Lung (tissue), 12 donors: ENCODE measurements around the gene DHCR7. TPM values are rescaled to one million over a fixed set of nuclear protein-coding genes. Genes with fewer than 3 reads are reported as not detected.

Experiments used
- ATAC-seq: fragments of 200-7000 bp; cut with Tn5 transposase; one replicate; pipeline ENCODE4 v1.9.1; 2020; ENCODE audit warnings: moderate number of reproducible peaks; ENCODE audit not compliant: insufficient read depth, low FRiP score
- DNase-seq, 3 donors: peaks; one replicate each; pipeline ENCODE4 v3.0.0-alpha.2; 2013 to 2017
- H3K27ac ChIP-seq, 2 donors: one replicate each; pipeline ENCODE4 v1.5.1; 2013; ENCODE audit warnings: mild to moderate bottlenecking in 2 of 2, moderate library complexity in 2 of 2, control low read depth in 1 of 2, inconsistent platforms in 1 of 2, low read depth in 1 of 2, low read length in 1 of 2
- H3K27me3 ChIP-seq, 3 donors: one replicate each; pipeline ENCODE4 v1.5.1; 2013; ENCODE audit warnings: low read length in 2 of 3; ENCODE audit not compliant: control insufficient read depth in 3 of 3, insufficient read depth in 3 of 3
- H3K36me3 ChIP-seq, 4 donors: one replicate each; pipeline ENCODE4 v1.5.1; 2013; ENCODE audit warnings: low read length in 4 of 4, mild to moderate bottlenecking in 1 of 4, moderate library complexity in 1 of 4; ENCODE audit not compliant: control insufficient read depth in 4 of 4, insufficient read depth in 4 of 4
- H3K4me1 ChIP-seq, 5 donors: one replicate each; pipeline ENCODE4 v1.5.1; 2013; ENCODE audit warnings: low read length in 5 of 5, mild to moderate bottlenecking in 2 of 5, moderate library complexity in 1 of 5; ENCODE audit not compliant: control insufficient read depth in 5 of 5, insufficient read depth in 5 of 5
- H3K4me3 ChIP-seq: one replicate; pipeline ENCODE4 v1.5.1; 2013; ENCODE audit warnings: mild to moderate bottlenecking, control low read depth, moderate library complexity
- H3K9ac ChIP-seq, 2 donors: one replicate each; pipeline ENCODE4 v1.5.1; 2013; ENCODE audit warnings: low read length in 2 of 2, control low read depth in 1 of 2; ENCODE audit not compliant: insufficient read depth in 1 of 2
- H3K9me3 ChIP-seq, 4 donors: one replicate each; pipeline ENCODE4 v1.5.1; 2013; ENCODE audit warnings: low read length in 3 of 4, mild to moderate bottlenecking in 1 of 4, moderate library complexity in 1 of 4; ENCODE audit not compliant: control insufficient read depth in 4 of 4, insufficient read depth in 3 of 4
- WGBS, 2 donors: extraction: QIAGEN DNeasy Blood & Tissue Kit; methylation state at CpG; one replicate each; pipeline ENCODE4 v1.1.7; 2013; 5-methylcytosine and 5-hydroxymethylcytosine counted together
- polyA plus RNA-seq, 2 donors: library from polyadenylated mRNA; stranded (reverse); fragments of 200-250 nt; gene quantifications; one replicate each; pipeline ENCODE4 v1.2.1, GENCODE V29; 2013
- total RNA-seq, 2 donors: library from RNA; depleted of rRNA in 1 of 2; stranded (reverse); fragments of >200 nt in 1 of 2; gene quantifications; one replicate each; pipeline ENCODE4 v1.2.1, GENCODE V29; 2014 to 2021
- TF ChIP-seq, protein P1 (sequence below): IDR thresholded peaks from 2 replicates; pipeline ENCODE4 v1.5.1; 2012; ENCODE audit warnings: mild to moderate bottlenecking; ENCODE audit errors: control extremely low read depth, extremely low read depth
- donor health status: control.
- donor health status: control.
- donor health status: Bipolar disorder and iron deficiency.
- donor health status: healthy.
- donor health status: DM: yes; HTN: yes; CAD: no.

Gene DHCR7
- total and polyA plus RNA-seq, 4 donors, result 41.2 to 138 (median 68.1) TPM

GRCh38 chr11:71463331-71464211 is 15.4 kb upstream of the DHCR7 start:
- DNase-seq (no peak), ATAC-seq (no peak)
- Histone ChIP-seq H3K4me3 (no peak overlapping the region), H3K27me3 (no peaks in the 10 kb centered on the region), H3K9ac (no peak overlapping the region), H3K9me3 (no peaks in the 10 kb centered on the region), H3K36me3 (peaks cover 4 to 45% (median 8%) of the 10 kb centered on the region in 4 donors), H3K4me1 (no peaks in the 10 kb centered on the region), H3K27ac (no peak overlapping the region)
- 94 to 97% methylated on average over 34 of the region's 34 CpGs for WGBS, 2 donors
- TF ChIP-seq, protein P1, sequence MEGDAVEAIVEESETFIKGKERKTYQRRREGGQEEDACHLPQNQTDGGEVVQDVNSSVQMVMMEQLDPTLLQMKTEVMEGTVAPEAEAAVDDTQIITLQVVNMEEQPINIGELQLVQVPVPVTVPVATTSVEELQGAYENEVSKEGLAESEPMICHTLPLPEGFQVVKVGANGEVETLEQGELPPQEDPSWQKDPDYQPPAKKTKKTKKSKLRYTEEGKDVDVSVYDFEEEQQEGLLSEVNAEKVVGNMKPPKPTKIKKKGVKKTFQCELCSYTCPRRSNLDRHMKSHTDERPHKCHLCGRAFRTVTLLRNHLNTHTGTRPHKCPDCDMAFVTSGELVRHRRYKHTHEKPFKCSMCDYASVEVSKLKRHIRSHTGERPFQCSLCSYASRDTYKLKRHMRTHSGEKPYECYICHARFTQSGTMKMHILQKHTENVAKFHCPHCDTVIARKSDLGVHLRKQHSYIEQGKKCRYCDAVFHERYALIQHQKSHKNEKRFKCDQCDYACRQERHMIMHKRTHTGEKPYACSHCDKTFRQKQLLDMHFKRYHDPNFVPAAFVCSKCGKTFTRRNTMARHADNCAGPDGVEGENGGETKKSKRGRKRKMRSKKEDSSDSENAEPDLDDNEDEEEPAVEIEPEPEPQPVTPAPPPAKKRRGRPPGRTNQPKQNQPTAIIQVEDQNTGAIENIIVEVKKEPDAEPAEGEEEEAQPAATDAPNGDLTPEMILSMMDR, result no peak

DNA sequence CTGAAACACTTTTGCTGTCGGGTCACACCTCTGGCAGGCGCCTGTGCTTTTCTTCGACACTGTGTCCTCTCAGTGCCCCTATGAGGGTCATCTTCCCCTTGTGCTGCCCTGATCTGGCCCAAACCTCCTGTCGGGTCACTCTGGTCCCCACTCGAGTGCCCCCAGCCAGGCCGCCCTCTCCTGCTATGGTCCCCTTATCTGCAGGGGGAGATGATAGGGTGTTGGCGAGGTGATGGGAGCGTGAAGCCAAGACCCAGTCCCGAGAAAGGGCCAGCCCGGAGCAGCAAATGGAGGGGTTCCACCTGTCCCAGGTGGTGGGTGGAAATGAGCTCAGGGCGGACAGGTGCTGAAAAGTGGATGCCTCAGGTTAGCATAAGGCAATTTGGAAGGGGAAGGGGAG is 14.5 kb upstream of the DHCR7 start:
- Histone ChIP-seq H3K9ac (no peak overlapping the region), H3K4me3 (no peak overlapping the region), H3K4me1 (no peaks in the 10 kb centered on the region), H3K27ac (no peak overlapping the region), H3K9me3 (no peaks in the 10 kb centered on the region), H3K36me3 (peaks cover 4 to 51% (median 9%) of the 10 kb centered on the region in 4 donors), H3K27me3 (no peaks in the 10 kb centered on the region)
- DNase-seq (no peak), ATAC-seq (no peak)
- TF ChIP-seq, protein P1, result no peak
- 96 to 97% methylated on average over 11 of the region's 11 CpGs for WGBS, 2 donors

DNA sequence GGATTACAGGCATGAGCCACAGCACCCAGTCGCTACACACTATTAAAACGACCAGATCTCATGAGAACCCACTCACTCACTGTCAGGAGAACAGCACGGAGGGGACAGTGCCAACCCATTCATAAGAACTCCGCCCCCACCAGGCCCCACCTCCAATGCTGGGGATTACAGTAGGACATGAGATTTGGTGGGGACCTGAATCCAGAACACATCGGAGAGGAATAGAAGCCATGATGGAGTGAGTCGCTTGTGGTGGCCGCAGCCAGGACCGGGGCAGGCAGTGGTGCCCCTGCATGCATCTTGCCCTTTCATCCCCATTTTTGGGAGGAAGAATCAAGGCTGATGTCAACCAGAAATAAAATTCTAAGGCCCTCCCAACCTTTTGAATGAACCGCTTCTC is 13.5 kb upstream of the DHCR7 start:
- DNase-seq, result no peak
- H3K36me3 ChIP-seq, result peaks cover 4 to 53% (median 11%) of the 10 kb centered on the region in 4 donors
- 89 to 90% methylated on average over 9 of the region's 9 CpGs for WGBS, 2 donors

More for the DNA sequence above, 13.5 kb upstream of the DHCR7 start:
- TF ChIP-seq, protein P1, result no peak
- Histone ChIP-seq H3K9ac (no peak overlapping the region), H3K9me3 (no peaks in the 10 kb centered on the region), H3K27ac (no peak overlapping the region), H3K4me1 (no peaks in the 10 kb centered on the region), H3K4me3 (no peak overlapping the region), H3K27me3 (no peaks in the 10 kb centered on the region)
- ATAC-seq, result no peak
